ENCODE data around the gene NOP9. TPM values are rescaled to one million over a fixed set of nuclear protein-coding genes. Genes with fewer than 3 reads are reported as not detected.
A peak's percentile ranks its signal among the peaks of the same experiment; 100 is the strongest.

The NOP9 gene
- total and polyA plus RNA-seq, 9 of the 15 experiments (the other 6 are each of a cell fraction or from before 2014, with no cell fraction given), result 1.0 to 27.9 (median 15.1) TPM

- Histone ChIP-seq H3K9me3 (replicated peaks; ENCODE audit: control insufficient read depth, insufficient read depth, low read depth, low read length) (no peaks in the 10 kb centered on the region), H3K27me3 (ENCODE audit: control insufficient read depth in 2 of 2, insufficient read depth in 2 of 2, low read length in 2 of 2) (no peaks in the 10 kb centered on the region), H2AFZ (ENCODE audit: low read depth, low read length) (no peak within 1 kb of the TSS), H4K20me1 (replicated peaks; ENCODE audit: control insufficient read depth, insufficient read depth, low read length) (no peaks in the 10 kb centered on the region), H3K9me1 (ENCODE audit: control insufficient read depth, insufficient read depth, low read length) (no peaks in the 10 kb centered on the region), H3K4me1 (replicated peaks in 1 of 2; ENCODE audit: control insufficient read depth in 2 of 2, insufficient read depth in 2 of 2, low read length in 2 of 2) (peaks cover 8 to 11% of the 10 kb centered on the region in 2 experiments; a peak in 4 of 5 replicates), H3K4me3 (no peak within 1 kb of the TSS), H3K4me2 (ENCODE audit: insufficient read depth, low read length) (no peak within 1 kb of the TSS), H3K9ac (ENCODE audit: insufficient read depth in 1 of 2, low read depth in 2 of 2, low read length in 2 of 2) (no peak within 1 kb of the TSS), H3K27ac (ENCODE audit: extremely low read depth, low read depth, low read length) (no peak within 1 kb of the TSS), H3K36me3 (ENCODE audit: control insufficient read depth, insufficient read depth, low read length) (peaks cover 39% of the 10 kb centered on the region; the same call in 2 of the 3 replicates), H3K79me2 (ENCODE audit: control insufficient read depth, insufficient read depth, low read length) (no peaks in the 10 kb centered on the region)
- no TSS peak for BruUV-seq (replicated peaks)
- intact Hi-C loops (cut with micrococcal nuclease), result no loop called here
- TF ChIP-seq SNRNP70 (optimal IDR thresholded peaks at IDR 0.05; ENCODE audit: low read depth, low read length) (no peak), SMARCA5 (IDR thresholded peaks at IDR 0.05) (no peak), CHD1 (IDR thresholded peaks at IDR 0.05; ENCODE audit: low read length) (no peak), CC2D1A (IDR thresholded peaks at IDR 0.05) (no peak), ZNF133 (CRISPR knock-in tag; IDR thresholded peaks at IDR 0.05) (no peak), TCFL5 (CRISPR knock-in tag; conservative IDR thresholded peaks at IDR 0.05) (no peak), ZBTB33 (CRISPR knock-in tag; IDR thresholded peaks at IDR 0.05) (peak; percentile 92), SREBF2 (CRISPR knock-in tag; IDR thresholded peaks at IDR 0.05) (no peak), ELF2 (CRISPR knock-in tag; IDR thresholded peaks at IDR 0.05) (no peak)
- ChIA-PET CTCF (ENCODE audit: low intra/inter-chr PET ratio) (no interaction called here), POLR2A (interaction anchor here (0.6 kb wide), 1 partner anchor 165 kb away, joined by 4 read pairs; no protein-coding TSS in a partner anchor)
- FAIRE-seq (no peak), ATAC-seq (no peak), DNase-seq (ENCODE audit: extremely low read depth in 1 of 4, low spot score in 3 of 4) (no peak)
- WGBS (ENCODE audit: insufficient coverage, low coverage, missing lambda C conversion rate), result 97% methylated on average over 42 of the region's 99 CpGs
- in situ Hi-C loops (cut with MboI), result no loop called here
These were observed 11.3 kb downstream of the NOP9 start, which contains the start of gene LTB4R for GRCh38 chr14:24310646-24311604. Gene LTB4R (plus strand): TSS chr14:24311502. CDS start chr14:24315652, 4,150 bp downstream.
